HG03469 (cell line): ENCODE data around the gene S100A1.
"Not testable (repeated sequence)": the region's sequence is repeated elsewhere in the genome, so short reads cannot be mapped to it uniquely, and the experiment has no call there.

Experiments
- ATAC-seq: cut with Tn5 transposase; IDR thresholded peaks from one replicate; pipeline ENCODE4 v1.9.1; 2021; ENCODE audit warnings: mild to moderate bottlenecking, moderate library complexity, moderate number of reproducible peaks; ENCODE audit not compliant: unreplicated experiment

The S100A1 gene

GRCh38 chr1:153627715-153628626 lies at the start of gene S100A1:
Gene S100A1 (plus strand): TSS chr1:153628434. CDS start chr1:153630522, 2,088 bp downstream.
- no peak for ATAC-seq

DNA sequence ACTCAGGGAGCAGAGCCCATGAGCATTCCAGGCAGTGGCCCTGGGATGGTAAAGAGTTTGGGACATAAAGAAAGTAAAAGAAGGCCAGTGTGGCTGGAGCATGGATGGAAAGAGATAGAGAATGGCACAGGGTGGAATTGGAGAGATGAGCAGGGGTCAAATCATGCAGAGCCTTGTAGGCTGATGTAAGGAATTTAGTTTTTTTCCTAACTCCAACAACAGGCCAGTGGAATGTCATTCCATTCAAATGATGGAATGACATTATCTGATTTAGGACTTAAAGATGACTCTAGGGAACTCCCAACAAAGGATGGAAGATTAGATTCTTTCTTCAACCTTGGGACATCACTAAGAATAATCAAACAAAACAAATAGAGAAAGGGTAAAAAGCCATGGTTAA lies 49.7 kb upstream of the S100A1 start:
- no peak for ATAC-seq

- ATAC-seq, result no peak
These were observed 49.3 kb upstream of the S100A1 start for GRCh38 chr1:153578936-153579335.

DNA sequence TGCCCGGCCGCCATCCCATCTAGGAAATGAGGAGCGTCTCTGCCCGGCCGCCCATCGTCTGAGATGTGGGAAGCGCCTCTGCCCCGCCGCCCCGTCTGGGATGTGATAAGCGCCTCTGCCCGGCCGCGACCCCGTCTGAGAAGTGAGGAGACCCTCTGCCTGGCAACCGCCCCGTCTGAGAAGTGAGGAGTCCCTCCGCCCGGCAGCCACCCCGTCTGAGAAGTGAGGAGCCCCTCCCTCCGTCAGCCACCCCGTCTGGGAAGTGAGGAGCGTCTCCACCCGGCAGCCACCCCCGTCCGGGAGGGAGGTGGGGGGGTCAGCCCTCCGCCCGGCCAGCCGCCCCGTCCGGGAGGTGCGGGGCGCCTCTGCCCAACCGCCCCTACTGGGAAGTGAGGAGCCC lies 45.4 kb upstream of the S100A1 start:
- not testable (repeated sequence) for ATAC-seq

DNA sequence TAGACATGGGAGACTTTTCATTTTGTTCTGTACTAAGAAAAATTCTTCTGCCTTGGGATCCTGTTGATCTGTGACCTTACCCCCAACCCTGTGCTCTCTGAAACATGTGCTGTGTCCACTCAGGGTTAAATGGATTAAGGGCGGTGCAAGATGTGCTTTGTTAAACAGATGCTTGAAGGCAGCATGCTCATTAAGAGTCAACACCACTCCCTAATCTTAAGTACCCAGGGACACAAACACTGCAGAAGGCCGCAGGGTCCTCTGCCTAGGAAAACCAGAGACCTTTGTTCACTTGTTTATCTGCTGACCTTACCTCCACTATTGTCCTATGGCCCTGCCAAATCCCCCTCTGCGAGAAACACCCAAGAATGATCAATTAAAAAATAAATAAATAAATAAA lies 44.7 kb upstream of the S100A1 start:
- ATAC-seq, result not testable (repeated sequence)

- ATAC-seq, result no peak
These were observed 44.3 kb upstream of the S100A1 start for GRCh38 chr1:153583976-153584375.

DNA sequence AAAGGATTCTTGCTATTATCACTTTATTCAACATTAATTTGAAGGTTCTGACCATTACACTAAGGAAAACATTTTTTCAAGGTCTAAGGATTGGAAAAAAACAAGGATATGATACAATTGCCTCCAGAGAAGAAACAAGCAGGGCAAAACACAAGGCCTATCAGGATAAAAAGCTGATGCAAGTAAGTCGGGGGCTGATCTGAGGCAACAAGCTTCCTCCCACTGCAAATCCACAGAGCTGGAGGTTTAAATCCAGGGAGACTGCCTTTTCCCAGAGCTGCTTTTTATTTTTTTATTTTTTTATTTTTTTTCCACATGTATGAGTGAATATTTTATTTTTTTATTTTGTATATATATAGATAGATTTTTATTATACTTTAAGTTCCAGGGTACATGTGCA lies 43.2 kb upstream of the S100A1 start:
- ATAC-seq, result no peak

GRCh38 chr1:153586347-153586746 lies 41.9 kb upstream of the S100A1 start:
- ATAC-seq, result no peak

DNA sequence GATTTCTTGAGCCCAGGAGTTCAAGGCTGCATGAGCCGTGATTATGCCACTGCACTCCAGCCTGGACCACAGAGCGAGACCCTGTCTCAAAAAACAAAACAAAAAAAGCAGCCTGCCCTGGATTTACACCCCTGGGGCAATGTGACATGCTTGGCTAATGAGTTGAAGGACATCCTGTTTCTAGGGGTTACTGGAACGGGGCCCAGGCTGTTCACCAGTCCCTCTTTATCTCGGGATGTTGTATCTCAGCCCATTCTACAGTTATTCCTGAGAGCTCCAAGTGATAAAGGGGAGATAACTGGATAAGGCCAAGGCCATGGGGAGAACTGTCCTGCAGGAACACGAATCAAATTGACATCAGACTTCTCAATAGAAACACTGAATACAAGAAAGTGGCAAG lies 40.9 kb upstream of the S100A1 start:
- no peak for ATAC-seq

DNA sequence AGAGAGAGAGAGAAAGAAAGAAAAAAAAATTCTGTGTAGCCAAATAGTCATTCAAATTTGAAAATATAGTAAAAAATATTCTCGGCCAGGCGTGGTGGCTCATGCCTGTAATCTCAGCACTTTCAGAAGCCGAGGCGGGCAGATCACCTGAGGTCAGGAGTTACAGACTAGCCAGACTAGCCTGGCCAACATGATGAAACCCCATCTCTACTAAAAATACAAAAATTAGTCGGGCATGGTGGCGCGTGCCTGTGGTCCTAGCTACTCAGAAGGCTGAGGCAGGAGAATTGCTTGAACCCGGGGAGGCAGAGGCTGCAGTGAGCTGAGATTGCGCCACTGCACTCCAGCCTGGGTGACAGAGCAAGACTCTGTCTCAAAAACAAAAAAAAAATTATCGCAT lies 40.2 kb upstream of the S100A1 start:
- ATAC-seq, result not testable (repeated sequence)

DNA sequence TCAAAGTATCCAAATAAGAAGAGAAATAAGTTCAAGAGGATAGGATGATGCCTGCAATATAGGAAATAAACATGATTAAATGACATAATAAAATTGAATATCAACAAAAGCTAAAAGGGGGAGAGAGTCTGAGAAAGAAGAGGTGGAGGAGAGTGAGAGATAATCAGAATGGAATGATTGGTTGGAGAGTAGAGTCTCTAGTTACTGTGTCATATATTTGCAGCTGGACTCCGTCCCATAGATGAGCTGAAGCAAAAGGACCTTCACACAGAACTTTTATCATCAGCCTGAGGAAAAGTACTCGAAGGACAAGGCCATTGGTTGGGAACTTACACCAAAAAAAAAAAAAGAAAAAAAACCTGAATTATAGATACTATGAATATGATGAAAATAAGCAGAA lies 39.8 kb upstream of the S100A1 start:
- ATAC-seq, result no peak

GRCh38 chr1:153592748-153593147 lies 35.5 kb upstream of the S100A1 start:
- ATAC-seq, result no peak

DNA sequence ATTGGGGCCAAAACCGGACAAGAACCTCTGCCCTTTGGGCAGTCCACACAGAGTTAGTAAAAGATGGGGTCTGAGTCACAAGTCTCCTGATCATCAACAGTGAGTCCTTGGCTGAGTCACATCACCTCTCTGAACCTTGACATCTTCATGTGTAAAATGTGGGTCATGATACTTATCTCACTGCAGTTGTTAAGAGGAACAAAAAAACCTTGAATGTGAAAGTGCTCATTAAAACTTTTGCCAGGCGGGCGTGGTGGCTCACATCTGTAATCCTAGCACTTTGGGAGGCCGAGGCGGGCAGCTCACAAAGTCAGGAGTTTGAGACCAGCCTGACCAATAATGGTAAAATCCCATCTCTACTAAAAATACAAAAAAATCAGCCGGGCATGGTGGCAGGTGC lies 31.0 kb upstream of the S100A1 start:
- ATAC-seq, result no peak

DNA sequence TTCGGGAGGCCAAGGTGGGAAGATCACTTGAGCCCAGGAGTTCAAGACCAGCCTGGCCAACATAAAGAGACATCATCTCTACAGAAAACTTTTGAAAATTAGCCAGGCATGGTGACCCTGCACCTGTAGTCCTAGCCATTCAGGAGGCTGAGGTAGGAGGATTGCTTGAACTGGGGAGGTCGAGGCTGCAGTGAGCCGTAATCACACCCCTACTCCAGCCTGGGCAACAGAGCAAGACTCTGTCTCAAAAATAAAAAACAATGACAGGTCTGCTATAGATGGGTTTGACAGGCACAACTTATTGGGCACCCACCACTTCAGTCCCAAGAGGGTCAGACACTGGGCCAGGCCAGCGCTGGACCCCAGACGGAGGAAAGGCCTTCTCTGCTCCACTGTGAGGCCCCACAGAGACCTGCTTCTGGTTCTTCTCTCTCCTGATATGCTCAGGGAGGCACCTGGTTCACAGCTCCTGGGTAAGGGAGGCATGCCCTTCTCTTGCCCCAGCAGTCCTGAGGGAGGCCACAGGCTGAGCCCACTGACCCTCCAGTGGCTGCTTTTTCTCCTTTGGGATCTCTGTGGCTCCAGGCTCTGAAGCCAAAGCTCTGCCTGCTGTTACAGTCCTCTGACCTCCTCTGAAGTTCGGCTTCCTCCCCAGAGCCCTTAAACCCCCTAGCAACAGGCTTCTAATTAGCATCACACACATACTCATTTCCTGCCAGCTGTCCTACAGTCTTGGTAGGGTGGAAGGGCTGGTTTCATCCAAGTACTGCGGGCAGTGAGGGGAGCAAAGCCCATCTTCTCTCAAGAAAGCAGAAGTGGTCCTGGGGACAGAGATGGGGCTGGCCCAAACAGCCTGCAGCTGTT lies 29.7 kb upstream of the S100A1 start:
- ATAC-seq, result peak; percentile 88

GRCh38 chr1:153599847-153600246 lies 28.4 kb upstream of the S100A1 start:
- ATAC-seq, result no peak

DNA sequence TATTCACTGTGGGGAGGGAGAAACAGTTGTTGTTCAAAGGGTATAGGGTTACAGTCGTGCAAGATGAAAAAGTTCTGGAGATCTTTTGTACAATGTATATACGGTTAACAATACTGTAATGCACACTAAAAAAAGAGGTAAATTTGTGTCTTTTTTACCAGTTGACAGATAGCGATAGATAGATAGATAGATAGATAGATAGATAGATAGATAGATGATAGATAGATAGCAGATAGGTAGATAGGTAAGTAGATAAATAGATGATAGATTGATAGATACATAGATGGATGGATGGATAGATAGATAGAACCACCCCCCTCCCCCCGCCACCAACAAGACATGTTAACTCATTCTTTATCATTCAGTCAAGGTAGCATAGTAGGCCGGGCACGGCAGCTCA lies 25.5 kb upstream of the S100A1 start:
- ATAC-seq, result no peak

- ATAC-seq, result no peak
These were observed 22.0 kb upstream of the S100A1 start for GRCh38 chr1:153606194-153606593.

DNA sequence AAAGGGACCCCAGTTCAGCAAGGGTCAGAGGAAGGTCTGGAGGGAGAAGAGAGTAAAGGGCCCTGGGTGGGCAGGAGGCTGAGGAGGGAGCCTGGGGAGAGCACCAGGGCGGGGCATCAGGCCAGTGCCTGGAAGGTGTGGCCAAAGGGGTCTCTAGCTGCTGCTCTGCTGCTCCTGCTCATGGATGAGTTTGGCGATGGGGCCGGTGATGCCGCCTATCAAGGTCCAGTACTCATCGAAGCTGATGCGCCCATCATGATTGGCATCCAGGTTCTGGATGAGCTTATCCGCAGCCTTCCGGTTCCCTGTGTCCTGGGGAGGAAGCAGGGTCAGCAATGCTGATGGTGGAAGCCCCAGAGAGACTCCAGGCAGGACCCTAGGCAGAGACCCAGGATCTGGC lies 20.9 kb upstream of the S100A1 start:
- ATAC-seq, result no peak

GRCh38 chr1:153608089-153608682 lies 20.0 kb upstream of the S100A1 start:
- ATAC-seq, result no peak

DNA sequence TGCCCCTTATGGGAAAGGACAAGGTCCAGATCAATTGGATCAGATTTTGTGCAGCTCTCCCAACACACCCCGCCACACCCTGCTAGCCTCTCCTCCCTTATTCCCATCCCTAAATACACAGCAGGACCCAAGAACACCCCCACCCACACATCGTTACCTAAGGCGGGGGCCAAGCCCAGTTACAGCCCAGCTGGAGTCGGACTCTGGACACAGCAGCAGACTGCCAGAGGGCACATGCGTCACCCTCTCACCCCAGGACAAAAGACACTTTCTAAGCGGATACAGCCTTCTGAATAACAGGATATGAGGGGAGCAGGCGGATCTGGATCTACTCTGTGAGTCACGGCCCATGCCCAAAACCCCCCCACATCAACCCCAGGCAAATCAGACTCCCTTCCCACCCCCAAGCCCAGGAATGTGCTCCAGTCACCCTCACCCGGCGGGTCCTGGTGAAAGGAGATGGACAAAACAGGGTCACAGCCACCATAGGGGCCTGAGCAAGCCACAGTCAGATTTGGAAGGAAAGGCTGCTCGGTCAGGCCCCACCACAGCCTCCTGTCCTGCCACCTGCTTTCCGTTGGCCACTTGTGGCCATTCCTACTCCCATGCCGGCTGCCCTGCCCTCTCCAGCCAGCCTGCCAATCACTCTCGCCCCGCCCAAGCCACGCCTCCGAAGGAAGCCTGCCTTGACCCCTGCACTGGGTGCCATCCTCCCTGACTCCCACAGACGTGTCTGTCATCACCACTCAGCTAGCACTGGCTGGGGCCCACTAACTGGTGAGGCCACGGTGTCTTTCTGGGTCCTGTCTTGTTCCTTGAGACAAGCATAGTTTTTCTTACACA lies 19.3 kb upstream of the S100A1 start:
- no peak for ATAC-seq

DNA sequence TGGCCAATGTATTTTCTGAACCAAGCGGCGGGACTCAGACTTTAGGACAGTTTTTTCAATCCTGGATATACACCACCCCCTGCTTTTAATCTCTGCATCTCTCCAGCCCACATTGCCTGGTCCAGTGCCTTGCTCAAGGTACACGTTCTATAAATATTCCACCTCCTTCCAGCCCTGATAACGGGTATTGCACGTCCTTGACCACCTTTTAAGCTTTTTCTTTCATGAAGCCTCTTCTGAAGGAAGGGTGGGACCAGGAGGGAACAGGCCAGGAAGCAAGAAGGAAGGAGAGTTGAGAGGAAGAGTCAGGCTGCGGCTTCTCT lies 18.7 kb upstream of the S100A1 start:
- ATAC-seq, result no peak
